AG04450 (cell line): ENCODE data around the gene ORC6. TPM values are rescaled to one million over a fixed set of nuclear protein-coding genes. Genes with fewer than 3 reads are reported as not detected.

ENCODE experiments used
- CTCF ChIA-PET: fragments of 300-600, 350-600 bp; formaldehyde crosslinking; extraction: SDS; loops from one replicate; lab custom pipeline; 2022; ENCODE audit warnings: antibody characterized with exemption, inconsistent platforms; lab: Charles Lee
- POLR2A ChIA-PET: fragments of 350-600 bp; formaldehyde crosslinking; extraction: SDS; loops from one replicate; lab custom pipeline; 2021; ENCODE audit warnings: antibody characterized with exemption, inconsistent platforms; lab: Yijun Ruan, JAX
- DNase-seq: peaks from one replicate; pipeline ENCODE4 v3.0.0-alpha.2; 2011; ENCODE audit warnings: low read depth, low spot score
- H3K27ac ChIP-seq: one replicate; pipeline ENCODE4 v1.5.1; 2012; ENCODE audit warnings: low read depth, low read length, control low read depth
- H3K27me3 ChIP-seq: one replicate; pipeline ENCODE4 v1.6.0; 2012; ENCODE audit warnings: low read length; ENCODE audit not compliant: control insufficient read depth, insufficient read depth
- H3K4me3 ChIP-seq: 2 replicates; pipeline ENCODE4 v1.5.1; 2011; ENCODE audit warnings: mild to moderate bottlenecking, low read depth, low read length, control low read depth
- H3K9me3 ChIP-seq: 2 replicates; pipeline ENCODE4 v1.5.1; 2012; ENCODE audit warnings: low read length; ENCODE audit not compliant: control insufficient read depth, insufficient read depth
- polyA plus RNA-seq: library from polyadenylated mRNA; depleted of rRNA; stranded (reverse); fragments of >200 nt; gene quantifications from 2 replicates; pipeline ENCODE4 v1.2.3, GENCODE V29; 2011
- TF ChIP-seq, protein P1 (sequence below): IDR thresholded peaks from 2 replicates; pipeline ENCODE4 v1.5.1; 2011; ENCODE audit warnings: low read depth, low read length, control low read depth, inconsistent platforms

ORC6 gene
- polyA plus RNA-seq, 1 experiment: 6.6 TPM

DNA sequence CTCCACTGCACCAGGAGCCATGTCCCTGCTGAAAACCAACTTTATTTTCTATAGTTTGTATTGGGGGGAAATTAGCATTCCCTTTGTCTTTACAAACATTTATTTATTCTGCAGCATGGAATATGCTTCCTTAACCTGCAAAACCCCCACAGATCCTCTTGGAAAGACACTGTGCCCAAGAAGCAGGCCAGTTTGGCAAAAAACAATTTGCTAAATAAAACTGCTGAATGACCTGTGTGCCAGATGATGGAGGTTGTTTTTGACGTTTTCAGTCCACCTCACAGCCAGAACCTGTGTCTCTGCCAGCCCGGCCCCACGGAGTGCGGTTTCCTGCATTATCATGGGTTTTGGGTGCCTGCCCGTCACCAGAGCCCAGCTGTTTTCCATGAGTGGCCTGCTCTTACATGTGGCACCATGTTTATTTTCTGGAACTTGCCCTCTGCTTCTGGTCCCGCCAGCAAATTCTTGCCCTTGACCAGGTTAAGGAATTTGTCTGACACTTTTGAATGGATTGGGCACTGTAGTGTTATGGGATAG lies 26.4 kb downstream of the ORC6 start:
- no peak overlapping the region for H3K27ac ChIP-seq
- no peak overlapping the region for H3K4me3 ChIP-seq
- ChIA-PET POLR2A (no interaction called here), CTCF (interaction anchor here (1.2 kb wide), 1 partner anchor 11 kb away, joined by 3 read pairs; no protein-coding TSS in a partner anchor)
- H3K27me3 ChIP-seq: no peaks in the 10 kb centered on the region
- TF ChIP-seq, protein P1, sequence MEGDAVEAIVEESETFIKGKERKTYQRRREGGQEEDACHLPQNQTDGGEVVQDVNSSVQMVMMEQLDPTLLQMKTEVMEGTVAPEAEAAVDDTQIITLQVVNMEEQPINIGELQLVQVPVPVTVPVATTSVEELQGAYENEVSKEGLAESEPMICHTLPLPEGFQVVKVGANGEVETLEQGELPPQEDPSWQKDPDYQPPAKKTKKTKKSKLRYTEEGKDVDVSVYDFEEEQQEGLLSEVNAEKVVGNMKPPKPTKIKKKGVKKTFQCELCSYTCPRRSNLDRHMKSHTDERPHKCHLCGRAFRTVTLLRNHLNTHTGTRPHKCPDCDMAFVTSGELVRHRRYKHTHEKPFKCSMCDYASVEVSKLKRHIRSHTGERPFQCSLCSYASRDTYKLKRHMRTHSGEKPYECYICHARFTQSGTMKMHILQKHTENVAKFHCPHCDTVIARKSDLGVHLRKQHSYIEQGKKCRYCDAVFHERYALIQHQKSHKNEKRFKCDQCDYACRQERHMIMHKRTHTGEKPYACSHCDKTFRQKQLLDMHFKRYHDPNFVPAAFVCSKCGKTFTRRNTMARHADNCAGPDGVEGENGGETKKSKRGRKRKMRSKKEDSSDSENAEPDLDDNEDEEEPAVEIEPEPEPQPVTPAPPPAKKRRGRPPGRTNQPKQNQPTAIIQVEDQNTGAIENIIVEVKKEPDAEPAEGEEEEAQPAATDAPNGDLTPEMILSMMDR: no peak
- no peak for DNase-seq
- no peaks in the 10 kb centered on the region for H3K9me3 ChIP-seq

DNA sequence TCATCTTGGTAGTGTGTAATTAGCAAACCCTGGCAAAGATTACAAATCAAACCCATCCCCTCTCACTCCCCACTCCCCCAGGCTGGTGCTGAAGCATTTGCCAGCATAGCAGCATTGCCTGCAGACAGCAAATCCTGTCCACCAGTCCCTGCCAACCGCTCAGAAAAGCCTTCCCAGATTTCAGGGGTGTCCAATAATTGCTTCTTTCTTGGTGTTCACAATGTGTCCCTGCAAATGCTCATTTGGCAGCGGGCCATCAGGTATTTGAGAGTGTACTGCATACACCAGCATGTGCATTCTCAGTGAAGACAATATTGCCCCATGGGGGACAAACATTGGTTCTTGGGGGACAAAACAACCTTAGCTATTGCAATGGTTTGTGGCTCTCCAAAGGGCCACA lies 28.2 kb downstream of the ORC6 start:
- DNase-seq: no peak
- Histone ChIP-seq H3K9me3 (no peaks in the 10 kb centered on the region), H3K27me3 (no peaks in the 10 kb centered on the region), H3K27ac (no peak overlapping the region), H3K4me3 (no peak overlapping the region)
- TF ChIP-seq, protein P1: no peak
- ChIA-PET CTCF (no interaction called here), POLR2A (no interaction called here)

- ChIA-PET CTCF (no interaction called here), POLR2A (no interaction called here)
- no peak overlapping the region for H3K27ac ChIP-seq
- DNase-seq: no peak
- H3K4me3 ChIP-seq: no peak overlapping the region
- no peaks in the 10 kb centered on the region for H3K9me3 ChIP-seq
- no peaks in the 10 kb centered on the region for H3K27me3 ChIP-seq
- TF ChIP-seq, protein P1: no peak
Observed at GRCh38 chr16:46718214-46718613, 28.8 kb downstream of the ORC6 start.

DNA sequence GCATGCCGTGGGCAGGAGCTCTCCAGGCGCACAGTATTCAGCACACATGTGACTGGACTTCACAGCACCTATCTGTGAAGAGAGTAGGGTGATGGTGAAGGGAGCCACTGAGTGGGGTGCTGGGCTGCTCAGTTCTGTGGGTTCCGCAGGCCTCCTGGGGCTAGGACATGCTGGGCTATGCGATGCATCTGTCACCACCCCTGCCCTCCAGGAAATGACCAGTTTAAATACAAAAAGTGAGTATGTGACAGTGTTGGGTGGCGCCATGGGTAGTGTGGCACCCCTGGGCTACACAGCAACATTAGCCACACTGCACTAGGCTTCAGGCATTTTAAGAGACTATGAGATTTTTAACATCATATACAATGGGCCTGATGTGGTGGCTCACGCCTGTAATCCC lies 30.1 kb downstream of the ORC6 start:
- no peaks in the 10 kb centered on the region for H3K9me3 ChIP-seq
- no peaks in the 10 kb centered on the region for H3K27me3 ChIP-seq
- no peak for DNase-seq
- ChIA-PET CTCF (no interaction called here), POLR2A (no interaction called here)
- no peak overlapping the region for H3K27ac ChIP-seq
- TF ChIP-seq, protein P1: no peak
- no peak overlapping the region for H3K4me3 ChIP-seq

DNA sequence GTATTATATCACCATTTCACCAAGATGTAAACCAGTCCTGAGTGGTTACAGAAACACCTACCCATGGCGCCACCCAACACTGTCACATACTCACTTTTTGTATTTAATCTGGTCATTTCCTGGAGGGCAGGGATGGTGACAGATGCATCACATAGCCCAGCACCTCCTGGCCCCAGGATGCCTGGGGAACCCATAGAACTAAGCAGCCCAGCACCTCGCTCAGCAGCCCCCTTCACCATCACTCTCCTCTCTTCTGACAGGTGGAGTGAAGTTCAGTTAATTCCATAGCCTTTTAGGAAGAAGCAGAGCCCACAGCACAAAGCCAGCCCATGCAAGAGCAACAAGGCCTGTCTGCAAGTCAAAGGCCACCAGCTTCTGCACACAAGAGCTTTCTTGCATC lies 31.2 kb downstream of the ORC6 start:
- CTCF ChIA-PET: no interaction called here
- TF ChIP-seq, protein P1: no peak
- no peaks in the 10 kb centered on the region for H3K9me3 ChIP-seq
- H3K27me3 ChIP-seq: no peaks in the 10 kb centered on the region
- POLR2A ChIA-PET: no interaction called here
- DNase-seq: no peak
- no peak overlapping the region for H3K4me3 ChIP-seq
- no peak overlapping the region for H3K27ac ChIP-seq
